ENCODE data around the gene STAC2. TPM values are rescaled to one million over a fixed set of nuclear protein-coding genes. Genes with fewer than 3 reads are reported as not detected.

STAC2 gene
- total RNA-seq, 1 experiment from 2014 or later = not detected

GRCh38 chr17:39236450-39236927, 10.7 kb upstream of the STAC2 start:
- no peak overlapping the region for H3K4me3 Mint-ChIP-seq (ENCODE audit: low read depth, unreplicated experiment)
- peaks cover 10% of the 10 kb centered on the region for H3K36me3 Mint-ChIP-seq (ENCODE audit: insufficient read depth, unreplicated experiment)
- no TSS peak for BruUV-seq (replicated peaks)
- peaks cover 47% of the 10 kb centered on the region for H3K4me1 Mint-ChIP-seq (ENCODE audit: low read depth, unreplicated experiment)
- no peaks in the 10 kb centered on the region for H3K9me3 Mint-ChIP-seq (ENCODE audit: low read depth, unreplicated experiment)
- TF ChIP-seq CTCF (IDR thresholded peaks at IDR 0.05; ENCODE audit: unreplicated experiment) = no peak
- intact Hi-C loops (cut with micrococcal nuclease; ENCODE audit: unreplicated experiment) = no loop called here
- H3K27me3 Mint-ChIP-seq (ENCODE audit: unreplicated experiment) = peaks cover 21% of the 10 kb centered on the region
- CTCF ChIA-PET = interaction anchor here (0.6 to 5.6 kb wide), 29 partner anchors 9 to 560 kb away, joined by 3 to 165 read pairs (median 4); partner anchors contain the start of genes ARL5C, CACNB1 and RPL19
- no peak overlapping the region for H3K27ac Mint-ChIP-seq (ENCODE audit: unreplicated experiment)
- no peak for DNase-seq

- no peak overlapping the region for H3K27ac Mint-ChIP-seq (ENCODE audit: unreplicated experiment)
- H3K9me3 Mint-ChIP-seq (ENCODE audit: low read depth, unreplicated experiment) = no peaks in the 10 kb centered on the region
- CTCF ChIA-PET = interaction anchor here (0.5 to 5.6 kb wide), 39 partner anchors 9 to 1759 kb away, joined by 3 to 165 read pairs (median 4); partner anchors contain the start of genes ARL5C, CACNB1 and RPL19
- peaks cover 49% of the 10 kb centered on the region for H3K4me1 Mint-ChIP-seq (ENCODE audit: low read depth, unreplicated experiment)
- peaks cover 28% of the 10 kb centered on the region for H3K27me3 Mint-ChIP-seq (ENCODE audit: unreplicated experiment)
- H3K36me3 Mint-ChIP-seq (ENCODE audit: insufficient read depth, unreplicated experiment) = peaks cover 10% of the 10 kb centered on the region
- BruUV-seq (replicated peaks) = no TSS peak
- DNase-seq = peak; percentile 88
- intact Hi-C loops (cut with micrococcal nuclease; ENCODE audit: unreplicated experiment) = no loop called here
- peak; percentile 100 for TF ChIP-seq CTCF (IDR thresholded peaks at IDR 0.05; ENCODE audit: unreplicated experiment)
- no peak overlapping the region for H3K4me3 Mint-ChIP-seq (ENCODE audit: low read depth, unreplicated experiment)
These were observed 10.1 kb upstream of the STAC2 start for GRCh38 chr17:39235555-39236449.

- no TSS peak for BruUV-seq (replicated peaks)
- H3K4me1 Mint-ChIP-seq (ENCODE audit: low read depth, unreplicated experiment) = peaks cover 35% of the 10 kb centered on the region
- peaks cover 54% of the 10 kb centered on the region for H3K27me3 Mint-ChIP-seq (ENCODE audit: unreplicated experiment)
- H3K36me3 Mint-ChIP-seq (ENCODE audit: insufficient read depth, unreplicated experiment) = peaks cover 9% of the 10 kb centered on the region
- H3K9me3 Mint-ChIP-seq (ENCODE audit: low read depth, unreplicated experiment) = no peaks in the 10 kb centered on the region
- CTCF ChIA-PET = interaction anchor here (0.6 to 5.2 kb wide), 28 partner anchors 10 to 1858 kb away, joined by 3 to 91 read pairs (median 5); partner anchors contain the start of gene RPL19
- no peak overlapping the region for H3K4me3 Mint-ChIP-seq (ENCODE audit: low read depth, unreplicated experiment)
- intact Hi-C loops (cut with micrococcal nuclease; ENCODE audit: unreplicated experiment) = loop anchor here (1.0 kb wide), 1 partner anchor 25 kb away; no protein-coding TSS in a partner anchor
- peak; percentile 88 for DNase-seq
- TF ChIP-seq CTCF (IDR thresholded peaks at IDR 0.05; ENCODE audit: unreplicated experiment) = peak; percentile 100
- no peak overlapping the region for H3K27ac Mint-ChIP-seq (ENCODE audit: unreplicated experiment)
These were observed 6.1 kb upstream of the STAC2 start for GRCh38 chr17:39231591-39232551.

GRCh38 chr17:39231091-39231561, 5.4 kb upstream of the STAC2 start:
- Mint-ChIP-seq H3K36me3 (ENCODE audit: insufficient read depth, unreplicated experiment) (peaks cover 9% of the 10 kb centered on the region), H3K27ac (ENCODE audit: unreplicated experiment) (no peak overlapping the region), H3K4me1 (ENCODE audit: low read depth, unreplicated experiment) (peaks cover 35% of the 10 kb centered on the region), H3K9me3 (ENCODE audit: low read depth, unreplicated experiment) (no peaks in the 10 kb centered on the region), H3K4me3 (ENCODE audit: low read depth, unreplicated experiment) (no peak overlapping the region), H3K27me3 (ENCODE audit: unreplicated experiment) (peaks cover 62% of the 10 kb centered on the region)
- BruUV-seq (replicated peaks) = no TSS peak
- no peak for DNase-seq
- intact Hi-C loops (cut with micrococcal nuclease; ENCODE audit: unreplicated experiment) = no loop called here
- CTCF ChIA-PET = interaction anchor here (0.6 to 5.2 kb wide), 24 partner anchors 9 to 1858 kb away, joined by 3 to 91 read pairs (median 5); partner anchors contain the start of gene RPL19
- peak; percentile 29 for TF ChIP-seq CTCF (IDR thresholded peaks at IDR 0.05; ENCODE audit: unreplicated experiment)

Data from Calu3 (cell line).